HEK293T (cell line): Measurements from ENCODE around the gene UPP2.

Source experiments
- ARNT ChIP-seq: fragments of 450-650 bp; IDR thresholded peaks from 2 replicates; pipeline ENCODE4 v1.6.1; 2017; ENCODE audit warnings: mild to moderate bottlenecking
- ELF4 ChIP-seq: fragments of 450-650 bp; IDR thresholded peaks from 2 replicates; pipeline ENCODE4 v1.6.1; 2017; ENCODE audit warnings: antibody characterized with exemption
- FOXK2 ChIP-seq: fragments of 450-650 bp; IDR thresholded peaks from 2 replicates; pipeline ENCODE4 v1.6.1; 2016; ENCODE audit warnings: mild to moderate bottlenecking
- FOXM1 ChIP-seq: fragments of 450-650 bp; IDR thresholded peaks from 2 replicates; pipeline ENCODE4 v1.6.1; 2017; ENCODE audit warnings: mild to moderate bottlenecking, borderline replicate concordance
- HDGF ChIP-seq: fragments of 450-650 bp; IDR thresholded peaks from 2 replicates; pipeline ENCODE4 v1.6.1; 2017; ENCODE audit warnings: antibody characterized with exemption, borderline replicate concordance
- L3MBTL2 ChIP-seq: fragments of 450-650 bp; conservative IDR thresholded peaks from 2 replicates; pipeline ENCODE4 v1.6.1; 2016; ENCODE audit warnings: mild to moderate bottlenecking
- NFRKB ChIP-seq: fragments of 450-650 bp; IDR thresholded peaks from 2 replicates; pipeline ENCODE4 v1.6.1; 2016; ENCODE audit warnings: mild to moderate bottlenecking, moderate library complexity
- SP1 ChIP-seq: fragments of 450-650 bp; IDR thresholded peaks from 2 replicates; pipeline ENCODE4 v1.6.1; 2017
- SUZ12 ChIP-seq: fragments of 450-650 bp; IDR thresholded peaks from 2 replicates; pipeline ENCODE4 v1.6.1; 2016; ENCODE audit warnings: mild to moderate bottlenecking
- TF ChIP-seq, protein P1 (sequence below): fragments of 450-650 bp; IDR thresholded peaks from 2 replicates; pipeline ENCODE4 v1.6.1; 2016

DNA sequence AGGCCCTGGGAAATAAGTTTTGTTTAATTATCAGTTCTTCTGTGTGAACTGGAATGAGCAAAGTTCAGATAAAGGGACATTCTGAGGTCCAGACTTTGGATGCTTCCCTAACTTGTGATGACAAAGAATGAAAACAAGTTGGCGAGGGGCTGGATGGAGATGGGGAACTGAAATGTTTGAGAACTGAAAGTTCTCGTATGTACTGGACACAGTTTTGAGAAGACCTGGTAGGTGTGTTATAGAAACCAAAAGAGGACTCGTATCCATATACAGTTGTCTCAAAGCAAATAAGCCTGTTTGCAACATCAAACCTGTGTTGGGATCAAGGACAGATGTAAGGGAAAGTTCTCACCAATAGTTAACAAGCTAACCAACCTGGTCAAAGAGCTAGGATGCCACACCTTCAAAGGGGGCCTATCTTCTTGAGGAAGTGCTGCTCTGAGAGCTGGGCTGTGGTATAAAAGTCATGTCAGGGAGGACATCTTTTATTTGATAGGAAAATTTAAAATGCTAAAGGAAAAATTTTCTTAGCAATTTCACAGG lies at the start of gene UPP2:
- TF ChIP-seq SP1, result no peak
- no peak for TF ChIP-seq FOXK2
- TF ChIP-seq FOXM1, result no peak
- no peak for TF ChIP-seq SUZ12
- no peak for TF ChIP-seq NFRKB
- TF ChIP-seq ELF4, result no peak
- TF ChIP-seq HDGF, result no peak
- TF ChIP-seq, protein P1, sequence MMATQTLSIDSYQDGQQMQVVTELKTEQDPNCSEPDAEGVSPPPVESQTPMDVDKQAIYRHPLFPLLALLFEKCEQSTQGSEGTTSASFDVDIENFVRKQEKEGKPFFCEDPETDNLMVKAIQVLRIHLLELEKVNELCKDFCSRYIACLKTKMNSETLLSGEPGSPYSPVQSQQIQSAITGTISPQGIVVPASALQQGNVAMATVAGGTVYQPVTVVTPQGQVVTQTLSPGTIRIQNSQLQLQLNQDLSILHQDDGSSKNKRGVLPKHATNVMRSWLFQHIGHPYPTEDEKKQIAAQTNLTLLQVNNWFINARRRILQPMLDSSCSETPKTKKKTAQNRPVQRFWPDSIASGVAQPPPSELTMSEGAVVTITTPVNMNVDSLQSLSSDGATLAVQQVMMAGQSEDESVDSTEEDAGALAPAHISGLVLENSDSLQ, result no peak
- no peak for TF ChIP-seq ARNT
- TF ChIP-seq L3MBTL2, result no peak
